OCI-LY1 (cell line): Measurements from ENCODE around the gene MEI1.

Source experiments
- H2AFZ ChIP-seq: fragments of 200-600 bp; sonication (generic), shearing (Covaris generic); 2 replicates; pipeline ENCODE4 v1.6.0; 2014; ENCODE audit warnings: antibody characterized with exemption, mild to moderate bottlenecking, low read length
- H3F3A ChIP-seq: fragments of 200-600 bp; sonication (generic), shearing (Covaris generic); 2 replicates; pipeline ENCODE4 v1.6.0; 2014; ENCODE audit warnings: mild to moderate bottlenecking, antibody characterized with exemption, low read length, moderate library complexity; ENCODE audit not compliant: insufficient read depth
- H3K27ac ChIP-seq: fragments of 200-600 bp; sonication (generic); 2 replicates; pipeline ENCODE4 v1.5.1; 2014; ENCODE audit warnings: low read length, mixed run types, mild to moderate bottlenecking, low read depth; ENCODE audit not compliant: poor library complexity, severe bottlenecking
- H3K27me3 ChIP-seq: fragments of 200-600 bp; sonication (generic); 2 replicates; pipeline ENCODE4 v1.6.0; 2014; ENCODE audit warnings: antibody characterized with exemption, mild to moderate bottlenecking, low read length, moderate library complexity; ENCODE audit not compliant: insufficient read depth
- H3K36me3 ChIP-seq: fragments of 200-600 bp; sonication (generic); 2 replicates; pipeline ENCODE4 v1.6.1; 2014; ENCODE audit warnings: mild to moderate bottlenecking, antibody characterized with exemption, low read length, moderate library complexity, mixed read lengths; ENCODE audit not compliant: insufficient read depth
- H3K4me1 ChIP-seq: fragments of 200-600 bp; sonication (generic); 2 replicates; pipeline ENCODE4 v1.5.1; 2014; ENCODE audit warnings: mild to moderate bottlenecking, low read length, moderate library complexity; ENCODE audit not compliant: insufficient read depth, severe bottlenecking
- H3K4me2 ChIP-seq: fragments of 200-600 bp; sonication (generic), shearing (Covaris generic); 2 replicates; pipeline ENCODE4 v1.6.1; 2014; ENCODE audit warnings: low read length
- H3K4me3 ChIP-seq: fragments of 200-600 bp; sonication (generic); 2 replicates; pipeline ENCODE4 v1.5.1; 2014; ENCODE audit warnings: low read length, low read depth, mild to moderate bottlenecking, mixed read lengths; ENCODE audit not compliant: poor library complexity, severe bottlenecking
- H3K79me2 ChIP-seq: fragments of 200-600 bp; shearing (Covaris generic); 2 replicates; pipeline ENCODE4 v1.6.1; 2016; ENCODE audit warnings: mixed run types, low read length, mixed read lengths; ENCODE audit not compliant: insufficient read depth
- H3K9ac ChIP-seq: fragments of 200-600 bp; sonication (generic), shearing (Covaris generic); 2 replicates; pipeline ENCODE4 v1.6.1; 2014; ENCODE audit warnings: mild to moderate bottlenecking, low read length, mixed read lengths
- H3K9me2 ChIP-seq: fragments of 200-600 bp; sonication (generic), shearing (Covaris generic); 2 replicates; pipeline ENCODE4 v1.6.1; 2014; ENCODE audit warnings: low read depth, mild to moderate bottlenecking, low read length, mixed read lengths
- H3K9me3 ChIP-seq: fragments of 200-600 bp; shearing (Covaris generic); 2 replicates; pipeline ENCODE4 v1.6.1; 2014; ENCODE audit warnings: low read length, mixed read lengths
- H4K20me1 ChIP-seq: fragments of 200-600 bp; sonication (generic), shearing (Covaris generic); 2 replicates; pipeline ENCODE4 v1.6.0; 2016; ENCODE audit warnings: mild to moderate bottlenecking, low read length; ENCODE audit not compliant: insufficient read depth
- CTCF ChIP-seq: fragments of 200-600 bp; sonication (generic), shearing (Covaris generic); IDR thresholded peaks from 2 replicates; pipeline ENCODE4 v1.5.1; 2017; ENCODE audit warnings: mild to moderate bottlenecking, antibody characterized with exemption, low read length, moderate library complexity, mixed read lengths
- EZH2 ChIP-seq: fragments of 200-600 bp; sonication (generic), shearing (Covaris generic); IDR thresholded peaks from 2 replicates; pipeline ENCODE4 v1.8.0; 2017; ENCODE audit warnings: borderline replicate concordance, mixed run types, mild to moderate bottlenecking, antibody characterized with exemption, low read length, moderate library complexity, mixed read lengths

MEI1 gene

GRCh38 chr22:41777749-41778425 lies 78.6 kb downstream of the MEI1 start:
- H3K9me2 ChIP-seq = no peaks in the 10 kb centered on the region
- no peak overlapping the region for H3K4me3 ChIP-seq
- H3K9ac ChIP-seq = no peak overlapping the region
- no peak overlapping the region for H3K4me2 ChIP-seq
- no peaks in the 10 kb centered on the region for H3K9me3 ChIP-seq
- H3K27ac ChIP-seq = no peak overlapping the region
- H3K36me3 ChIP-seq = no peaks in the 10 kb centered on the region
- no peaks in the 10 kb centered on the region for H3K79me2 ChIP-seq
- no peaks in the 10 kb centered on the region; the same call in 1 of the 2 replicates for H3K27me3 ChIP-seq
- H3F3A ChIP-seq = no peaks in the 10 kb centered on the region
- H2AFZ ChIP-seq = no peak overlapping the region
- peaks cover 7% of the 10 kb centered on the region for H3K4me1 ChIP-seq
- no peak for TF ChIP-seq EZH2
- no peak for TF ChIP-seq CTCF
- H4K20me1 ChIP-seq = no peaks in the 10 kb centered on the region

- Histone ChIP-seq H3K4me3 (no peak overlapping the region), H4K20me1 (no peaks in the 10 kb centered on the region), H2AFZ (no peak overlapping the region), H3K4me1 (peaks cover 7% of the 10 kb centered on the region), H3K27me3 (no peaks in the 10 kb centered on the region), H3K9me2 (no peaks in the 10 kb centered on the region), H3K27ac (no peak overlapping the region), H3K9ac (no peak overlapping the region), H3F3A (no peaks in the 10 kb centered on the region), H3K9me3 (no peaks in the 10 kb centered on the region), H3K4me2 (no peak overlapping the region), H3K36me3 (no peaks in the 10 kb centered on the region), H3K79me2 (no peaks in the 10 kb centered on the region)
- no peak for TF ChIP-seq EZH2
These were observed 80.7 kb downstream of the MEI1 start for GRCh38 chr22:41779929-41780505.

GRCh38 chr22:41780746-41781505 lies 81.6 kb downstream of the MEI1 start:
- Histone ChIP-seq H4K20me1 (no peaks in the 10 kb centered on the region), H3K27ac (no peak overlapping the region), H3K9ac (peak overlapping the region; percentile 9; the same call in 1 of the 2 replicates), H3K4me1 (peaks cover 7% of the 10 kb centered on the region), H3K27me3 (no peaks in the 10 kb centered on the region), H3K4me3 (no peak overlapping the region), H2AFZ (0 out of 2 replicates have a peak overlapping the region, but pooled peaks have one; percentile 42), H3K4me2 (peak overlapping the region; percentile 10; the same call in 1 of the 2 replicates), H3K9me3 (no peaks in the 10 kb centered on the region), H3K79me2 (no peaks in the 10 kb centered on the region), H3K36me3 (no peaks in the 10 kb centered on the region), H3K9me2 (no peaks in the 10 kb centered on the region), H3F3A (no peaks in the 10 kb centered on the region)
- no peak for TF ChIP-seq EZH2
- no peak for TF ChIP-seq CTCF
